GM21528 (cell line): ENCODE results near the gene ZNF200.
"Not testable (repeated sequence)": the region's sequence is repeated elsewhere in the genome, so short reads cannot be mapped to it uniquely, and the experiment has no call there.

ENCODE experiments used
- ATAC-seq: cut with Tn5 transposase; IDR thresholded peaks from one replicate; pipeline ENCODE4 v1.9.1; 2021; ENCODE audit warnings: mild to moderate bottlenecking, moderate library complexity; ENCODE audit not compliant: unreplicated experiment, low FRiP score

ZNF200 gene

GRCh38 chr16:3182293-3182607 lies 52.7 kb downstream of the ZNF200 start:
- ATAC-seq: not testable (repeated sequence)

- no peak for ATAC-seq
These were observed 54.5 kb downstream of the ZNF200 start for GRCh38 chr16:3180445-3180878.

- no peak for ATAC-seq
These were observed 55.3 kb downstream of the ZNF200 start for GRCh38 chr16:3179651-3180050.

GRCh38 chr16:3175157-3176093 lies 59.5 kb downstream of the ZNF200 start:
- no peak for ATAC-seq

GRCh38 chr16:3174618-3175148 lies 60.3 kb downstream of the ZNF200 start:
- no peak for ATAC-seq

GRCh38 chr16:3173892-3174617 lies 60.9 kb downstream of the ZNF200 start:
- no peak for ATAC-seq
